WTC11 (cell line): ENCODE data around the gene SNCA. TPM values are rescaled to one million over a fixed set of nuclear protein-coding genes. Genes with fewer than 3 reads are reported as not detected.

Experiments used
- ATAC-seq: fragments of 200-7000 bp; cut with Tn5 transposase; 2 replicates; pipeline ENCODE4 v1.10.0; 2021; ENCODE audit warnings: mild to moderate bottlenecking, moderate library complexity
- CTCF ChIA-PET: fragments of 300-600 bp; sonication (Branson Sonifier 250); formaldehyde crosslinking; loops from one replicate; lab custom pipeline; 2021; ENCODE audit warnings: antibody characterized with exemption; lab: Charles Lee
- POLR2A ChIA-PET: fragments of 350-600 bp; sonication (Branson Sonifier 250); formaldehyde crosslinking; loops from one replicate; lab custom pipeline; 2021; ENCODE audit warnings: antibody characterized with exemption; lab: Charles Lee
- DNase-seq: peaks from one replicate; pipeline ENCODE4 v3.0.0; 2021; ENCODE audit warnings: low spot score
- H3K27ac Mint-ChIP-seq: 2 replicates; pipeline ENCODE4 v1.8.0; 2021; ENCODE audit warnings: mixed read lengths
- H3K27me3 Mint-ChIP-seq: 2 replicates; pipeline ENCODE4 v1.8.0; 2021; ENCODE audit warnings: low read depth, mild to moderate bottlenecking, moderate library complexity, mixed read lengths
- H3K36me3 Mint-ChIP-seq: 2 replicates; pipeline ENCODE4 v1.8.0; 2021; ENCODE audit warnings: mixed read lengths
- H3K4me1 Mint-ChIP-seq: 2 replicates; pipeline ENCODE4 v1.8.0; 2022; ENCODE audit warnings: mixed read lengths
- H3K4me3 Mint-ChIP-seq: 2 replicates; pipeline ENCODE4 v1.8.0; 2021; ENCODE audit warnings: mild to moderate bottlenecking, moderate library complexity, mixed read lengths
- H3K9me3 Mint-ChIP-seq: 2 replicates; pipeline ENCODE4 v1.8.0; 2021; ENCODE audit warnings: mixed read lengths
- EMX1 ChIP-seq: fragments of 250-450 bp; sonication (Bioruptor Pico); IDR thresholded peaks from 2 replicates; pipeline ENCODE4 v1.8.0; 2021; ENCODE audit warnings: mild to moderate bottlenecking
- FOXJ3 ChIP-seq: sonication (generic); formaldehyde crosslinking; IDR thresholded peaks from 2 replicates; pipeline ENCODE4 v1.9.0; 2021; ENCODE audit warnings: missing genetic modification reagents, mild to moderate bottlenecking, borderline replicate concordance
- FOXP1 ChIP-seq: sonication (generic); formaldehyde crosslinking; IDR thresholded peaks from 2 replicates; pipeline ENCODE4 v1.8.0; 2022; ENCODE audit warnings: missing genetic modification reagents, mild to moderate bottlenecking, moderate library complexity, borderline replicate concordance
- KAT7 ChIP-seq: sonication (generic); formaldehyde crosslinking; IDR thresholded peaks from 2 replicates; pipeline ENCODE4 v1.8.1; 2023; ENCODE audit warnings: missing genetic modification reagents, mild to moderate bottlenecking, borderline replicate concordance
- NFE2L1 ChIP-seq: sonication (generic); formaldehyde crosslinking; IDR thresholded peaks from 2 replicates; pipeline ENCODE4 v1.8.1; 2023; ENCODE audit warnings: missing genetic modification reagents
- NFYB ChIP-seq: sonication (generic); formaldehyde crosslinking; conservative IDR thresholded peaks from 2 replicates; pipeline ENCODE4 v1.8.0; 2022; ENCODE audit warnings: low read depth, missing genetic modification reagents
- NR2C2 ChIP-seq: sonication (generic); formaldehyde crosslinking; IDR thresholded peaks from 2 replicates; pipeline ENCODE4 v1.8.0; 2022; ENCODE audit warnings: mild to moderate bottlenecking, missing genetic modification reagents
- PRRX2 ChIP-seq: fragments of 250-450 bp; sonication (Bioruptor Pico); IDR thresholded peaks from 2 replicates; pipeline ENCODE4 v1.8.0; 2021; ENCODE audit warnings: mild to moderate bottlenecking
- RELA ChIP-seq: sonication (generic); formaldehyde crosslinking; IDR thresholded peaks from 2 replicates; pipeline ENCODE4 v1.8.1; 2022; ENCODE audit warnings: missing genetic modification reagents, mild to moderate bottlenecking, borderline replicate concordance
- SMAD3 ChIP-seq: sonication (generic); formaldehyde crosslinking; IDR thresholded peaks from 2 replicates; pipeline ENCODE4 v1.8.0; 2022; ENCODE audit warnings: missing genetic modification reagents, mild to moderate bottlenecking, borderline replicate concordance
- SMAD4 ChIP-seq: sonication (generic); formaldehyde crosslinking; IDR thresholded peaks from 2 replicates; pipeline ENCODE4 v1.8.0; 2022; ENCODE audit warnings: mild to moderate bottlenecking, missing genetic modification reagents
- total RNA-seq: library from RNA; stranded (reverse); gene quantifications from 3 replicates; pipeline ENCODE4 v1.2.3, GENCODE V29; 2021
- TF ChIP-seq, protein P1 (sequence below): fragments of 250-450 bp; sonication (Bioruptor Pico); IDR thresholded peaks from 2 replicates; pipeline ENCODE4 v2.1.2; 2022; ENCODE audit warnings: mild to moderate bottlenecking, moderate library complexity
- TF ChIP-seq, protein P2 (sequence below): sonication (generic); formaldehyde crosslinking; IDR thresholded peaks from 2 replicates; pipeline ENCODE4 v1.8.1; 2022; ENCODE audit warnings: low read depth, missing genetic modification reagents, borderline replicate concordance
- TF ChIP-seq, protein P3 (sequence below): sonication (generic); formaldehyde crosslinking; IDR thresholded peaks from 2 replicates; pipeline ENCODE4 v1.8.1; 2023; ENCODE audit warnings: mild to moderate bottlenecking, missing genetic modification reagents, borderline replicate concordance
- TF ChIP-seq, protein P4 (sequence below): sonication (generic); formaldehyde crosslinking; IDR thresholded peaks from 2 replicates; pipeline ENCODE4 v1.8.0; 2023; ENCODE audit warnings: missing genetic modification reagents, mild to moderate bottlenecking, borderline replicate concordance

SNCA gene
- total RNA-seq, 1 experiment from 2014 or later, result 15.0 TPM

DNA sequence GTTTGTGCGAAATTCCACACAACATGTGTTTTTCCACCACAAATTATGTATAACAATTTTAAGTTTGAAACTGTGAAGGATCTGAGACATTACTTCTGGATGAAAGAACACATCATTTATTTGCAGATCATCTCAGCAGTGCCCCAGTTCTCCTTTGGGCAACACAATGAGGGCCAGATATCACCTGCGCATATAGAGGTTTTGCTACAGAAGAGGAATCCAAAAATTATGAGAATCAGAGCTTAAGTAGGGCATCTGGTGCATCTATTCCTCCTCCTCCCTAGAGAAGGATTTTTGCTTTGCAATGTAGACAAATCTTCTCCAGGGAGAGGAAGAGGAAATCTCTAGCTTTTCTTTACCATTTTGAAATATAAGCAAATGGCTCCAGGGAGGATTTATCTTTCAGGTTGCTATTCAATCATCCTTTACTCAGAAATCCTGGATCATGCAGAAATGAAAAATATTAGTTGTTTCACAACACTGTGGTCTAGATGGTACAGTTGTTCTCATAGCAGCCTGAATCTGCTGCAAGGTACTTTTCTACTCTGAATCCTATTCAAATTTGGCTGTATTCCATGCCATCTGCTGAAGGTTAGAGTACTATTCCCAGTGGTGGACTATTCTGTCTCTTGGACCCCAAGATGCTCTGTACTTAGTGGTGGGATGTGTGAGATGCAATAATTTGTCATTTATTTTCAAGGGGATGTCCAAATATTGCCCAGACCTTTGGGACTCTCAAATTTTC lies 132.1 kb downstream of the SNCA start:
- Mint-ChIP-seq H3K4me1 (peaks cover 21% of the 10 kb centered on the region), H3K9me3 (no peaks in the 10 kb centered on the region), H3K36me3 (no peaks in the 10 kb centered on the region), H3K4me3 (no peak overlapping the region)
- ATAC-seq, result no peak
- TF ChIP-seq, protein P1, sequence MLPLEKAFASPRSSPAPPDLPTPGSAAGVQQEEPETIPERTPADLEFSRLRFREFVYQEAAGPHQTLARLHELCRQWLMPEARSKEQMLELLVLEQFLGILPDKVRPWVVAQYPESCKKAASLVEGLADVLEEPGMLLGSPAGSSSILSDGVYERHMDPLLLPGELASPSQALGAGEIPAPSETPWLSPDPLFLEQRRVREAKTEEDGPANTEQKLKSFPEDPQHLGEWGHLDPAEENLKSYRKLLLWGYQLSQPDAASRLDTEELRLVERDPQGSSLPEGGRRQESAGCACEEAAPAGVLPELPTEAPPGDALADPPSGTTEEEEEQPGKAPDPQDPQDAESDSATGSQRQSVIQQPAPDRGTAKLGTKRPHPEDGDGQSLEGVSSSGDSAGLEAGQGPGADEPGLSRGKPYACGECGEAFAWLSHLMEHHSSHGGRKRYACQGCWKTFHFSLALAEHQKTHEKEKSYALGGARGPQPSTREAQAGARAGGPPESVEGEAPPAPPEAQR (CRISPR knock-in tag), result no peak
- TF ChIP-seq, protein P2, sequence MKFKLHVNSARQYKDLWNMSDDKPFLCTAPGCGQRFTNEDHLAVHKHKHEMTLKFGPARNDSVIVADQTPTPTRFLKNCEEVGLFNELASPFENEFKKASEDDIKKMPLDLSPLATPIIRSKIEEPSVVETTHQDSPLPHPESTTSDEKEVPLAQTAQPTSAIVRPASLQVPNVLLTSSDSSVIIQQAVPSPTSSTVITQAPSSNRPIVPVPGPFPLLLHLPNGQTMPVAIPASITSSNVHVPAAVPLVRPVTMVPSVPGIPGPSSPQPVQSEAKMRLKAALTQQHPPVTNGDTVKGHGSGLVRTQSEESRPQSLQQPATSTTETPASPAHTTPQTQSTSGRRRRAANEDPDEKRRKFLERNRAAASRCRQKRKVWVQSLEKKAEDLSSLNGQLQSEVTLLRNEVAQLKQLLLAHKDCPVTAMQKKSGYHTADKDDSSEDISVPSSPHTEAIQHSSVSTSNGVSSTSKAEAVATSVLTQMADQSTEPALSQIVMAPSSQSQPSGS, result no peak
- TF ChIP-seq PRRX2, result no peak
- no peak for TF ChIP-seq SMAD3 (CRISPR knock-in tag)
- TF ChIP-seq FOXP1 (CRISPR knock-in tag), result no peak
- TF ChIP-seq, all 79 proteins: peak for 0
- ChIA-PET POLR2A (no interaction called here), CTCF (no interaction called here)
- no peak overlapping the region for H3K27ac Mint-ChIP-seq
- no peaks in the 10 kb centered on the region for H3K27me3 Mint-ChIP-seq
- DNase-seq, result no peak

DNA sequence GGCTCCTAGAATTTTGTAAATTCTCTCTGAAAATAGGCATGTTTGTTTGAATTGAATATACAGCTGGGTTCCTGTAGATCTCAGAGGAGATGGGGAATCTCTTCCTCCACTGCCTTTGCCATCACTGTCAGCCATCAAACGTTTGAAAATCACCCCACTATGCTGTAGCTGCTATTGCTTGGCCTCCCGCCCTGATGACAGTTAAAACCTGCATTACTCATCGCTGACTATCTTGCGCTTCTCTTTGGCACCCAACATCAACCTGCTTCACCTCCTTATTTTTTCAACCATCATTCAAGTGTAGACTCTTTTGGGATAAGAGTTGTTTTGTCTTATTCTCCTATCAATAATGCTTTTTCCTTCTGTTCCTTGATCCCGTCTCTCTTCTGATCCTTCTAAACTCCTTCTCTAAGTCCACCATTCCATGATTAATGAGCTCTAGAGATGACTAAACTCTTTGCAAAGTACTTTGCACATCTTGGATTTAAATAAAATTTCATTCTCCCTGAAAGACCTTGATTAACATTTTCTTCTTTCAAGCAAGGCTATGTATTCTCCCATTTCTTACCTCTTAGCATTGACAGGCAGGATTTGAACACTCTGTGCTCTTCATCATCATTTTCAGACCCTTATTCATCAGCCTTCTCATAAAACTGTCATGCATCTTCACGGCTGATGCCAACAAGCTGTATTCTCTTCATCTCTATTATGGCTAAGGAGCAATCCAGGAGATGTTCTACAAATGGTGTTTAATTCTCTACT lies 133.0 kb downstream of the SNCA start:
- TF ChIP-seq, protein P3, sequence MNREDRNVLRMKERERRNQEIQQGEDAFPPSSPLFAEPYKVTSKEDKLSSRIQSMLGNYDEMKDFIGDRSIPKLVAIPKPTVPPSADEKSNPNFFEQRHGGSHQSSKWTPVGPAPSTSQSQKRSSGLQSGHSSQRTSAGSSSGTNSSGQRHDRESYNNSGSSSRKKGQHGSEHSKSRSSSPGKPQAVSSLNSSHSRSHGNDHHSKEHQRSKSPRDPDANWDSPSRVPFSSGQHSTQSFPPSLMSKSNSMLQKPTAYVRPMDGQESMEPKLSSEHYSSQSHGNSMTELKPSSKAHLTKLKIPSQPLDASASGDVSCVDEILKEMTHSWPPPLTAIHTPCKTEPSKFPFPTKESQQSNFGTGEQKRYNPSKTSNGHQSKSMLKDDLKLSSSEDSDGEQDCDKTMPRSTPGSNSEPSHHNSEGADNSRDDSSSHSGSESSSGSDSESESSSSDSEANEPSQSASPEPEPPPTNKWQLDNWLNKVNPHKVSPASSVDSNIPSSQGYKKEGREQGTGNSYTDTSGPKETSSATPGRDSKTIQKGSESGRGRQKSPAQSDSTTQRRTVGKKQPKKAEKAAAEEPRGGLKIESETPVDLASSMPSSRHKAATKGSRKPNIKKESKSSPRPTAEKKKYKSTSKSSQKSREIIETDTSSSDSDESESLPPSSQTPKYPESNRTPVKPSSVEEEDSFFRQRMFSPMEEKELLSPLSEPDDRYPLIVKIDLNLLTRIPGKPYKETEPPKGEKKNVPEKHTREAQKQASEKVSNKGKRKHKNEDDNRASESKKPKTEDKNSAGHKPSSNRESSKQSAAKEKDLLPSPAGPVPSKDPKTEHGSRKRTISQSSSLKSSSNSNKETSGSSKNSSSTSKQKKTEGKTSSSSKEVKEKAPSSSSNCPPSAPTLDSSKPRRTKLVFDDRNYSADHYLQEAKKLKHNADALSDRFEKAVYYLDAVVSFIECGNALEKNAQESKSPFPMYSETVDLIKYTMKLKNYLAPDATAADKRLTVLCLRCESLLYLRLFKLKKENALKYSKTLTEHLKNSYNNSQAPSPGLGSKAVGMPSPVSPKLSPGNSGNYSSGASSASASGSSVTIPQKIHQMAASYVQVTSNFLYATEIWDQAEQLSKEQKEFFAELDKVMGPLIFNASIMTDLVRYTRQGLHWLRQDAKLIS (CRISPR knock-in tag), result no peak
- no peak for TF ChIP-seq NFE2L1 (CRISPR knock-in tag)
- TF ChIP-seq NFYB, result no peak
- no peak for TF ChIP-seq SMAD4 (CRISPR knock-in tag)
- no peak for TF ChIP-seq KAT7
- TF ChIP-seq, protein P4, sequence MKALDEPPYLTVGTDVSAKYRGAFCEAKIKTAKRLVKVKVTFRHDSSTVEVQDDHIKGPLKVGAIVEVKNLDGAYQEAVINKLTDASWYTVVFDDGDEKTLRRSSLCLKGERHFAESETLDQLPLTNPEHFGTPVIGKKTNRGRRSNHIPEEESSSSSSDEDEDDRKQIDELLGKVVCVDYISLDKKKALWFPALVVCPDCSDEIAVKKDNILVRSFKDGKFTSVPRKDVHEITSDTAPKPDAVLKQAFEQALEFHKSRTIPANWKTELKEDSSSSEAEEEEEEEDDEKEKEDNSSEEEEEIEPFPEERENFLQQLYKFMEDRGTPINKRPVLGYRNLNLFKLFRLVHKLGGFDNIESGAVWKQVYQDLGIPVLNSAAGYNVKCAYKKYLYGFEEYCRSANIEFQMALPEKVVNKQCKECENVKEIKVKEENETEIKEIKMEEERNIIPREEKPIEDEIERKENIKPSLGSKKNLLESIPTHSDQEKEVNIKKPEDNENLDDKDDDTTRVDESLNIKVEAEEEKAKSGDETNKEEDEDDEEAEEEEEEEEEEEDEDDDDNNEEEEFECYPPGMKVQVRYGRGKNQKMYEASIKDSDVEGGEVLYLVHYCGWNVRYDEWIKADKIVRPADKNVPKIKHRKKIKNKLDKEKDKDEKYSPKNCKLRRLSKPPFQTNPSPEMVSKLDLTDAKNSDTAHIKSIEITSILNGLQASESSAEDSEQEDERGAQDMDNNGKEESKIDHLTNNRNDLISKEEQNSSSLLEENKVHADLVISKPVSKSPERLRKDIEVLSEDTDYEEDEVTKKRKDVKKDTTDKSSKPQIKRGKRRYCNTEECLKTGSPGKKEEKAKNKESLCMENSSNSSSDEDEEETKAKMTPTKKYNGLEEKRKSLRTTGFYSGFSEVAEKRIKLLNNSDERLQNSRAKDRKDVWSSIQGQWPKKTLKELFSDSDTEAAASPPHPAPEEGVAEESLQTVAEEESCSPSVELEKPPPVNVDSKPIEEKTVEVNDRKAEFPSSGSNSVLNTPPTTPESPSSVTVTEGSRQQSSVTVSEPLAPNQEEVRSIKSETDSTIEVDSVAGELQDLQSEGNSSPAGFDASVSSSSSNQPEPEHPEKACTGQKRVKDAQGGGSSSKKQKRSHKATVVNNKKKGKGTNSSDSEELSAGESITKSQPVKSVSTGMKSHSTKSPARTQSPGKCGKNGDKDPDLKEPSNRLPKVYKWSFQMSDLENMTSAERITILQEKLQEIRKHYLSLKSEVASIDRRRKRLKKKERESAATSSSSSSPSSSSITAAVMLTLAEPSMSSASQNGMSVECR, result no peak
- TF ChIP-seq, protein P1 (CRISPR knock-in tag), result no peak
- TF ChIP-seq RELA (CRISPR knock-in tag), result no peak
- TF ChIP-seq EMX1 (CRISPR knock-in tag), result no peak
- no peak for TF ChIP-seq PRRX2
- no peak for TF ChIP-seq FOXJ3 (CRISPR knock-in tag)
- no peak for TF ChIP-seq NR2C2
- Mint-ChIP-seq H3K4me3 (no peak overlapping the region), H3K4me1 (peaks cover 15% of the 10 kb centered on the region), H3K27ac (no peak overlapping the region), H3K9me3 (no peaks in the 10 kb centered on the region), H3K27me3 (no peaks in the 10 kb centered on the region), H3K36me3 (no peaks in the 10 kb centered on the region)
- DNase-seq (no peak), ATAC-seq (no peak)
- ChIA-PET POLR2A (no interaction called here), CTCF (no interaction called here)
